GM18873 (cell line): ENCODE results near the gene FAM120A.

Experiments
- ATAC-seq: cut with Tn5 transposase; IDR thresholded peaks from one replicate; pipeline ENCODE4 v1.9.1; 2021; ENCODE audit warnings: mild to moderate bottlenecking, moderate library complexity, moderate number of reproducible peaks; ENCODE audit not compliant: unreplicated experiment, low FRiP score

The FAM120A gene

GRCh38 chr9:93467062-93467416 is 15.6 kb downstream of the FAM120A start:
- no peak for ATAC-seq

GRCh38 chr9:93467462-93467861 is 16.0 kb downstream of the FAM120A start:
- no peak for ATAC-seq

GRCh38 chr9:93468763-93469456 is 17.4 kb downstream of the FAM120A start:
- ATAC-seq, result no peak

GRCh38 chr9:93470391-93470790 is 18.9 kb downstream of the FAM120A start:
- no peak for ATAC-seq

GRCh38 chr9:93471124-93471523 is 19.6 kb downstream of the FAM120A start:
- no peak for ATAC-seq

GRCh38 chr9:93473411-93473810 is 21.9 kb downstream of the FAM120A start:
- ATAC-seq, result no peak

GRCh38 chr9:93475108-93475507 is 23.6 kb downstream of the FAM120A start:
- ATAC-seq, result no peak

- ATAC-seq, result no peak
These were observed 24.4 kb downstream of the FAM120A start for GRCh38 chr9:93475856-93476255.

GRCh38 chr9:93476924-93477323 is 25.4 kb downstream of the FAM120A start:
- ATAC-seq, result no peak

- no peak for ATAC-seq
These were observed 25.9 kb downstream of the FAM120A start for GRCh38 chr9:93477397-93477796.

- ATAC-seq, result no peak
These were observed 28.2 kb downstream of the FAM120A start for GRCh38 chr9:93479726-93480125.

- no peak for ATAC-seq
These were observed 28.8 kb downstream of the FAM120A start for GRCh38 chr9:93480262-93480661.

- no peak for ATAC-seq
These were observed 29.3 kb downstream of the FAM120A start for GRCh38 chr9:93480728-93481324.

- no peak for ATAC-seq
These were observed 32.0 kb downstream of the FAM120A start for GRCh38 chr9:93483497-93483896.

- ATAC-seq, result no peak
These were observed 34.8 kb downstream of the FAM120A start for GRCh38 chr9:93486268-93486667.

GRCh38 chr9:93488244-93488643 is 36.8 kb downstream of the FAM120A start:
- ATAC-seq, result no peak

- no peak for ATAC-seq
These were observed 40.2 kb downstream of the FAM120A start for GRCh38 chr9:93491593-93492232.

GRCh38 chr9:93492327-93492726 is 40.8 kb downstream of the FAM120A start:
- ATAC-seq, result no peak

- ATAC-seq, result no peak
These were observed 42.5 kb downstream of the FAM120A start for GRCh38 chr9:93493949-93494348.

GRCh38 chr9:93496285-93496684 is 44.8 kb downstream of the FAM120A start:
- no peak for ATAC-seq

- no peak for ATAC-seq
These were observed 49.2 kb downstream of the FAM120A start for GRCh38 chr9:93500571-93501298.
